Keratinocyte (primary cell): ENCODE results near the gene ZCCHC7. TPM values are rescaled to one million over a fixed set of nuclear protein-coding genes. Genes with fewer than 3 reads are reported as not detected.

Experiments used
- DNase-seq: peaks from one replicate; pipeline ENCODE4 v3.0.0-alpha.2; 2011; ENCODE audit warnings: low read depth, missing footprints, low spot score
- FAIRE-seq: peaks from 2 replicates; lab custom pipeline; 2011; peaks lifted over from hg19 to GRCh38; lab: Jason Lieb, UNC
- H2AFZ ChIP-seq: 2 replicates; pipeline ENCODE4 v1.6.0; 2012; ENCODE audit warnings: low read length, control low read depth, inconsistent platforms; ENCODE audit not compliant: control insufficient read depth
- H3K27ac ChIP-seq: 2 replicates; pipeline ENCODE4 v1.5.1; 2011; ENCODE audit warnings: low read length; ENCODE audit not compliant: control insufficient read depth, insufficient read depth
- H3K27me3 ChIP-seq: 3 replicates; pipeline ENCODE4 v1.6.0; 2011; ENCODE audit warnings: low read length; ENCODE audit not compliant: control insufficient read depth, insufficient read depth; ENCODE audit errors: extremely low read depth
- H3K36me3 ChIP-seq, 2 experiments: 2 replicates in 1 of 2; 3 replicates in 1 of 2; pipeline ENCODE4 v1.5.1; 2011; ENCODE audit warnings: low read length in 2 of 2, mild to moderate bottlenecking in 1 of 2; ENCODE audit not compliant: control insufficient read depth in 2 of 2, insufficient read depth in 2 of 2; ENCODE audit errors: extremely low read depth in 1 of 2
- H3K4me1 ChIP-seq: 3 replicates; pipeline ENCODE4 v1.5.1; 2011; ENCODE audit warnings: low read length; ENCODE audit not compliant: control insufficient read depth, insufficient read depth; ENCODE audit errors: extremely low read depth
- H3K4me2 ChIP-seq: 3 replicates; pipeline ENCODE4 v1.6.0; 2011; ENCODE audit warnings: low read depth, low read length; ENCODE audit not compliant: control insufficient read depth, insufficient read depth; ENCODE audit errors: extremely low read depth
- H3K4me3 ChIP-seq, 3 experiments: fragments of 200-600 bp in 1 of 3; sonication (generic) in 1 of 3; 2 replicates in 2 of 3; 3 replicates in 1 of 3; pipeline ENCODE4 v1.5.1; 2011 to 2016; ENCODE audit warnings: low read length in 3 of 3, mild to moderate bottlenecking in 3 of 3, control low read depth in 2 of 3, inconsistent platforms in 1 of 3, low read depth in 1 of 3, mixed read lengths in 1 of 3, mixed run types in 1 of 3, moderate library complexity in 1 of 3; ENCODE audit not compliant: control insufficient read depth in 2 of 3, insufficient read depth in 2 of 3; ENCODE audit errors: extremely low read depth in 1 of 3
- H3K79me2 ChIP-seq: 2 replicates; pipeline ENCODE4 v1.6.0; 2012; ENCODE audit warnings: low read length; ENCODE audit not compliant: control insufficient read depth, insufficient read depth
- H3K9ac ChIP-seq: 3 replicates; pipeline ENCODE4 v1.6.0; 2011; ENCODE audit warnings: low read length; ENCODE audit not compliant: control insufficient read depth, insufficient read depth; ENCODE audit errors: extremely low read depth
- H3K9me1 ChIP-seq: 3 replicates; pipeline ENCODE4 v1.6.0; 2011; ENCODE audit warnings: low read length; ENCODE audit not compliant: control insufficient read depth, insufficient read depth; ENCODE audit errors: extremely low read depth
- H3K9me3 ChIP-seq: 2 replicates; pipeline ENCODE4 v1.5.1; 2012; ENCODE audit warnings: low read depth, low read length; ENCODE audit not compliant: control insufficient read depth
- H4K20me1 ChIP-seq: 3 replicates; pipeline ENCODE4 v1.6.0; 2011; ENCODE audit warnings: low read length; ENCODE audit not compliant: control insufficient read depth, insufficient read depth; ENCODE audit errors: extremely low read depth
- EZH2 ChIP-seq: IDR thresholded peaks from one replicate; pipeline ENCODE4 v1.6.1; 2012; ENCODE audit warnings: inconsistent platforms, mild to moderate bottlenecking, low read length, moderate library complexity
- dilution Hi-C: fragments of 300-500 bp; cut with MboI; formaldehyde crosslinking; loops from one replicate; pipeline ENCODE4 v1.7.0; 2020; ENCODE audit warnings: low sequenced_read_pairs; ENCODE audit not compliant: extremely low pct_ligation_motif_present
- polyA plus RNA-seq, 5 experiments: library from polyadenylated mRNA; depleted of rRNA in 3 of 5; stranded (reverse) in 3 of 5; stranded (forward) in 1 of 5; unstranded in 1 of 5; fragments of >200 nt; gene quantifications; 1 replicate in 1 of 5; 2 replicates in 3 of 5; 3 replicates in 1 of 5; pipeline versions ENCODE4 v1.2.1 to v1.2.3, GENCODE V29; 2011 to 2012; ENCODE audit warnings: missing spikeins in 2 of 5, low read depth in 1 of 5, low replicate concordance in 1 of 5
- TF ChIP-seq, protein P1 (sequence below), 3 experiments: IDR thresholded peaks in 1 of 3; conservative IDR thresholded peaks in 1 of 3; optimal IDR thresholded peaks in 1 of 3; 2 replicates in 2 of 3; 3 replicates in 1 of 3; pipeline versions ENCODE3 to v1.5.1; 2011; ENCODE audit warnings: low read length in 3 of 3, mild to moderate bottlenecking in 3 of 3, moderate library complexity in 2 of 3, control low read depth in 1 of 3, inconsistent platforms in 1 of 3; ENCODE audit not compliant: insufficient read depth in 2 of 3; ENCODE audit errors: extremely low read depth in 1 of 3

ZCCHC7 gene
- polyA plus RNA-seq, 1 donor (not counting 4 experiments of a cell fraction or from before 2014, with no cell fraction given), result 16.5 TPM

DNA sequence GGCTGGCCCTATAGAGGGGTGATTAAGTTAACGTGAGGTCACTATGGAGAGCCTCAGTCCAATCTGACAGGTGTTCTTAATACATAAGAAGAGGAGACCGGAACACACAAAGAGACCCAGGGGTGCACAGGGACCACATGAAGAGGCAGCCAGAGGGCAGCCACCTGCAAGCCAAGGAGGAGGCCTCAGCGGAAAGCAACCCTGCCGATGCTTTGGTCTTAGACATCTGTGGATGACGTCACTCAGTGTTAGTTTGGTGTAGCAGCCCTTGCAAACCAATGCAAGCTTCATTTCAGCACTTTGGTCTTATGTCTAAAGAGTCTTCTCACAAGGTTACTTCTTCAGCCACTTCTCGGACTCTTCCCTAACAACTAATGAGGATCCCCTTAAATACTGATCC is 254.5 kb downstream of the ZCCHC7 start:
- Histone ChIP-seq H3K27me3 (no peaks in the 10 kb centered on the region), H3K9me3 (no peaks in the 10 kb centered on the region), H3K4me3 (no peak overlapping the region), H3K9me1 (no peaks in the 10 kb centered on the region), H3K79me2 (no peaks in the 10 kb centered on the region), H3K36me3 (no peaks in the 10 kb centered on the region), H3K9ac (no peak overlapping the region), H2AFZ (no peak overlapping the region), H3K27ac (no peak overlapping the region), H3K4me1 (no peaks in the 10 kb centered on the region), H4K20me1 (no peaks in the 10 kb centered on the region), H3K4me2 (no peak overlapping the region)
- dilution Hi-C loops, result no loop called here
- TF ChIP-seq, protein P1, sequence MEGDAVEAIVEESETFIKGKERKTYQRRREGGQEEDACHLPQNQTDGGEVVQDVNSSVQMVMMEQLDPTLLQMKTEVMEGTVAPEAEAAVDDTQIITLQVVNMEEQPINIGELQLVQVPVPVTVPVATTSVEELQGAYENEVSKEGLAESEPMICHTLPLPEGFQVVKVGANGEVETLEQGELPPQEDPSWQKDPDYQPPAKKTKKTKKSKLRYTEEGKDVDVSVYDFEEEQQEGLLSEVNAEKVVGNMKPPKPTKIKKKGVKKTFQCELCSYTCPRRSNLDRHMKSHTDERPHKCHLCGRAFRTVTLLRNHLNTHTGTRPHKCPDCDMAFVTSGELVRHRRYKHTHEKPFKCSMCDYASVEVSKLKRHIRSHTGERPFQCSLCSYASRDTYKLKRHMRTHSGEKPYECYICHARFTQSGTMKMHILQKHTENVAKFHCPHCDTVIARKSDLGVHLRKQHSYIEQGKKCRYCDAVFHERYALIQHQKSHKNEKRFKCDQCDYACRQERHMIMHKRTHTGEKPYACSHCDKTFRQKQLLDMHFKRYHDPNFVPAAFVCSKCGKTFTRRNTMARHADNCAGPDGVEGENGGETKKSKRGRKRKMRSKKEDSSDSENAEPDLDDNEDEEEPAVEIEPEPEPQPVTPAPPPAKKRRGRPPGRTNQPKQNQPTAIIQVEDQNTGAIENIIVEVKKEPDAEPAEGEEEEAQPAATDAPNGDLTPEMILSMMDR (optimal IDR thresholded peaks at IDR 0.05 in 1 of 3, IDR thresholded peaks at IDR 0.05 in 1 of 3, conservative IDR thresholded peaks at IDR 0.05 in 1 of 3; ENCODE audit: extremely low read depth in 1 of 3, insufficient read depth in 2 of 3, low read length in 3 of 3), result no peak
- no peak for TF ChIP-seq EZH2
- no peak for DNase-seq
- FAIRE-seq, result no peak

DNA sequence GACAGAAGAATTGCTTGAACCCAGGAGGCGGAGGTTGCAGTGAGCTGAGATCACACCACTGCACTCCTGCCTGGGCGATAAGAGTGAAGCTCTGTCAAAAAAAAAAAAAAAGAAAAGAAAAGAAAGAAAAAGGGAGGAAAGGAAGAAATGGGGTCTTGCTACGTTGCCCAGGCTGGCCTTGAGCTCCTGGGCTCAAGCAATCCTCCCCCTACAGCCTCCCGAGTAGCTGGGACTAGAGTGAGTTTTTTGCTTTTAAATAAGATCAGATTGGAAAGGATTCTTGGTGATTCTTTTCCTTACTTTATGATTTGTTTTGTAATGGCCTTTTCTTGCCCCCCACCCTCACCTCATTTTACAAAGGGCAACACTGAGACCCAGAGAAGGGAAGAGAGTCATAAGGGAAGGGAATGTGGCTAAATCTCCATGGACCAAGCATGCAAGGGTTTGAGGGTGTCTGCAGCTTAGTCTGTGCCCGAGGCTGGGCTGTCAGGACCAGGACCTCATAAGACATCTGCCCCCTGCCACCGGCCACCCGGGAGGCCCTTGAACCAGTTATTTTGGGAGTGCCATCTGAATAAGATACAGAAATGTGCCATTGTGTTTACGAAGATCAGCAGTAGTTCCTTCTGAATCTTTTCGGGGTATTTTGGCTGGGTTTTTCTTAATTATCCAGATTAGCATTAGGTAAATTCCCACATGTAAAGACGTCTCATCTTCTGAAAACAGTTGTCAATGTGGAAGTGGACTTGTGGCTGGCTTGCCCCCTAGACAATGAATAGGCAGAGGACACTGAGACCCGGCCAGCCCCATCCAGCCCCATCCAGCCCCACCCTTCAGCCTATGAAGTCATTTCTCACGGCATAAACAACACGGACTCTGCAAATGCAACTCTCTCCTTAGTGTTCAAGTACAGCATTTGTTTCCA is 257.6 kb downstream of the ZCCHC7 start:
- no peaks in the 10 kb centered on the region for H3K79me2 ChIP-seq
- FAIRE-seq, result no peak

More for the DNA sequence above, 257.6 kb downstream of the ZCCHC7 start:
- H3K4me1 ChIP-seq, result no peaks in the 10 kb centered on the region
- H3K4me3 ChIP-seq, result no peak overlapping the region
- H3K9ac ChIP-seq, result no peak overlapping the region
- H3K4me2 ChIP-seq, result no peak overlapping the region
- H3K27ac ChIP-seq, result no peak overlapping the region
- dilution Hi-C loops, result no loop called here
- no peaks in the 10 kb centered on the region for H3K9me1 ChIP-seq
- no peak for TF ChIP-seq EZH2
- TF ChIP-seq, protein P1 (optimal IDR thresholded peaks at IDR 0.05 in 1 of 3, IDR thresholded peaks at IDR 0.05 in 1 of 3, conservative IDR thresholded peaks at IDR 0.05 in 1 of 3; ENCODE audit: extremely low read depth in 1 of 3, insufficient read depth in 2 of 3, low read length in 3 of 3), result no peak
- no peaks in the 10 kb centered on the region for H3K27me3 ChIP-seq
- no peak for DNase-seq
- no peaks in the 10 kb centered on the region for H4K20me1 ChIP-seq
- H3K9me3 ChIP-seq, result no peaks in the 10 kb centered on the region
- H2AFZ ChIP-seq, result no peak overlapping the region
- H3K36me3 ChIP-seq, result no peaks in the 10 kb centered on the region
